Endodermal cell (in vitro differentiated cells): ENCODE measurements around the gene ZNF839. TPM values are rescaled to one million over a fixed set of nuclear protein-coding genes. Genes with fewer than 3 reads are reported as not detected.

Experiments
- DNase-seq: peaks from one replicate; pipeline ENCODE4 v3.0.0-alpha.2; 2017
- H3K27ac ChIP-seq: 2 replicates; pipeline ENCODE4 v1.5.1; 2013; ENCODE audit warnings: mild to moderate bottlenecking, low read depth, low read length, moderate library complexity
- H3K27me3 ChIP-seq: 2 replicates; pipeline ENCODE4 v1.6.1; 2013; ENCODE audit warnings: mild to moderate bottlenecking, low read length, moderate library complexity; ENCODE audit not compliant: insufficient read depth, control insufficient read depth, poor library complexity, severe bottlenecking
- H3K36me3 ChIP-seq: 2 replicates; pipeline ENCODE4 v1.7.0; 2013; ENCODE audit warnings: mild to moderate bottlenecking, low read length, moderate library complexity; ENCODE audit not compliant: control insufficient read depth, insufficient read depth
- H3K4me1 ChIP-seq: one replicate; pipeline ENCODE4 v1.7.0; 2013; ENCODE audit warnings: low read length; ENCODE audit not compliant: control insufficient read depth, insufficient read depth
- H3K4me3 ChIP-seq: 2 replicates; pipeline ENCODE4 v1.5.1; 2013; ENCODE audit warnings: mild to moderate bottlenecking, low read length, moderate library complexity
- H3K9ac ChIP-seq: 2 replicates; pipeline ENCODE4 v1.6.1; 2013; ENCODE audit warnings: mild to moderate bottlenecking, low read length, moderate library complexity; ENCODE audit not compliant: poor library complexity, severe bottlenecking; ENCODE audit errors: extremely low read depth
- H3K9me3 ChIP-seq: 2 replicates; pipeline ENCODE4 v1.6.1; 2013; ENCODE audit warnings: mild to moderate bottlenecking, low read length, moderate library complexity; ENCODE audit not compliant: control insufficient read depth
- H3K27ac Mint-ChIP-seq: 2 replicates; pipeline ENCODE4 v1.8.0; 2020; ENCODE audit warnings: mixed read lengths
- H3K27me3 Mint-ChIP-seq: 2 replicates; pipeline ENCODE4 v1.8.0; 2021; ENCODE audit warnings: mild to moderate bottlenecking, mixed read lengths; ENCODE audit not compliant: insufficient read depth
- H3K36me3 Mint-ChIP-seq: 2 replicates; pipeline ENCODE4 v1.8.0; 2020; ENCODE audit warnings: low read depth, mixed read lengths
- H3K4me1 Mint-ChIP-seq: 2 replicates; pipeline ENCODE4 v1.8.0; 2020; ENCODE audit warnings: mixed read lengths
- H3K4me3 Mint-ChIP-seq: 2 replicates; pipeline ENCODE4 v1.8.0; 2020; ENCODE audit warnings: mild to moderate bottlenecking, moderate library complexity, mixed read lengths
- H3K9me3 Mint-ChIP-seq: 2 replicates; pipeline ENCODE4 v1.8.0; 2020; ENCODE audit warnings: mild to moderate bottlenecking, mixed read lengths
- CTCF ChIP-seq: fragments of 200-600 bp; sonication (generic); conservative IDR thresholded peaks from 2 replicates; pipeline ENCODE4 v1.5.0; 2021; ENCODE audit warnings: antibody characterized with exemption, mild to moderate bottlenecking
- WGBS, 2 experiments: methylation state at CpG; one replicate each; pipeline versions ENCODE4 v1.1.5 to v1.1.7; 2013; ENCODE audit warnings: missing lambda C conversion rate in 2 of 2, mixed read lengths in 1 of 2; ENCODE audit not compliant: insufficient coverage in 1 of 2, insufficient read length in 1 of 2; 5-methylcytosine and 5-hydroxymethylcytosine counted together
- total RNA-seq, 2 donors: library from RNA; stranded (reverse); fragmentation: NEBNext Ultra II Directional in 1 of 2; extraction: Animal tissue kit (Norgen Biotek cat#: 25700) in 1 of 2; gene quantifications; 2 replicates in 1 of 2; 3 replicates in 1 of 2; pipeline ENCODE4 v1.2.1, GENCODE V29; 2021

Gene ZNF839
- total RNA-seq, 2 donors from 2014 or later = 16.5 to 19.1 TPM

GRCh38 chr14:102316338-102316742 lies 3.2 kb upstream of the ZNF839 start:
- H3K4me1 Mint-ChIP-seq = peaks cover 20% of the 10 kb centered on the region
- no peak for TF ChIP-seq CTCF
- Histone ChIP-seq H3K9me3 (no peaks in the 10 kb centered on the region), H3K9ac (peak overlapping the region; percentile 50), H3K36me3 (no peaks in the 10 kb centered on the region), H3K4me1 (peaks cover 9% of the 10 kb centered on the region), H3K27me3 (no peaks in the 10 kb centered on the region), H3K4me3 (peak overlapping the region; percentile 85), H3K27ac (peak overlapping the region; percentile 0)
- peaks cover 12% of the 10 kb centered on the region for H3K27me3 Mint-ChIP-seq
- H3K27ac Mint-ChIP-seq = peak overlapping the region; percentile 97
- H3K9me3 Mint-ChIP-seq = no peaks in the 10 kb centered on the region
- DNase-seq = no peak
- peak overlapping the region; percentile 81 for H3K4me3 Mint-ChIP-seq
- H3K36me3 Mint-ChIP-seq = no peaks in the 10 kb centered on the region
- 12 to 22% methylated on average over 10 of the region's 10 CpGs for WGBS, 2 experiments

- TF ChIP-seq CTCF = peak; percentile 64
- Mint-ChIP-seq H3K4me3 (peak overlapping the region; percentile 81), H3K36me3 (peaks cover 6% of the 10 kb centered on the region), H3K27me3 (peaks cover 12% of the 10 kb centered on the region), H3K4me1 (peaks cover 22% of the 10 kb centered on the region), H3K9me3 (no peaks in the 10 kb centered on the region), H3K27ac (peak overlapping the region; percentile 97)
- H3K4me1 ChIP-seq = peaks cover 9% of the 10 kb centered on the region
- WGBS, 2 experiments = 0 to 1% methylated on average over 20 to 54 of the region's 54 CpGs
- H3K27ac ChIP-seq = peak overlapping the region; percentile 52
- H3K36me3 ChIP-seq = no peaks in the 10 kb centered on the region
- peak; percentile 98 for DNase-seq
- H3K27me3 ChIP-seq = no peaks in the 10 kb centered on the region
- H3K9me3 ChIP-seq = no peaks in the 10 kb centered on the region
- H3K4me3 ChIP-seq = peak overlapping the region; percentile 85
- H3K9ac ChIP-seq = peak overlapping the region; percentile 69
These were observed 2.6 kb upstream of the ZNF839 start for GRCh38 chr14:102316743-102317563.

GRCh38 chr14:102317564-102318248 lies 1.8 kb upstream of the ZNF839 start:
- peak; percentile 7 for TF ChIP-seq CTCF
- DNase-seq = no peak
- WGBS, 2 experiments = 70 to 71% methylated on average over 8 to 12 of the region's 12 CpGs
- Histone ChIP-seq H3K4me3 (peak overlapping the region; percentile 85), H3K9me3 (no peaks in the 10 kb centered on the region), H3K36me3 (peaks cover 7% of the 10 kb centered on the region), H3K9ac (peak overlapping the region; percentile 69), H3K27me3 (no peaks in the 10 kb centered on the region), H3K27ac (no peak overlapping the region), H3K4me1 (peaks cover 9% of the 10 kb centered on the region)
- Mint-ChIP-seq H3K4me1 (peaks cover 22% of the 10 kb centered on the region), H3K36me3 (peaks cover 7% of the 10 kb centered on the region), H3K4me3 (peak overlapping the region; percentile 81), H3K27me3 (peaks cover 12% of the 10 kb centered on the region), H3K27ac (peak overlapping the region; percentile 97), H3K9me3 (no peaks in the 10 kb centered on the region)
